Cerebellar nuclear complex (tissue), 1 donor: ENCODE data around the gene ITGAL.
"Not testable (repeated sequence)": the region's sequence is repeated elsewhere in the genome, so short reads cannot be mapped to it uniquely, and the experiment has no call there.

Experiments used
- DNase-seq, 2 experiments: peaks; one replicate each; lab custom pipeline; 2025; lab: John Stamatoyannopoulos, UW

The ITGAL gene

DNA sequence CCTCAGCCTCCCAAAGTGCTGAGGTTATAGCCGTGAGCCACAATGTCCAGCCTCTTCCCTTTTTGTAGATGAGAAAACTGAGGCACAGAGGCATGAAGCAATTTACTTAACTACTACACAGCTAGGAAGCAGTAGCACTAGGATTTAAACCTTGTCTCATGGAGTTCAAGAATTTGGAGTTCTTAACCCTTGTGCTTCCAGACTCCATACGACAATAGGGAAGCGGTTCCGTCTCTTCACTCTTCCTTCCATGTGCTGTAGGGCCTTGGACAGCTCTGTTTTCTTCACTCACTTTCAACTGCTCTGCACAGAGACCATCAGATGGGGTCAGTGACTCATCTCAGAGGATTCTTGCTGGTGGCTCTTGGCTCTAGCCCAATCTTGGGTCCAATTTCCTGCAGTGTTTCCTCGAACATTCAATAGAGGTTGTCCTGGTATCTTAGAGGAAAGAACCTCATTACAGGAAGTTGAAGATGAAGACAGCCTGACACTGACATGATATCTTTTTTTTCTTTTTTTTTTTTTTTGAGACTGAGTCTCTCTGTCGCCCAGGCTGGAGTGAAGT, 19.3 kb downstream of the ITGAL start:
- no peak for DNase-seq

DNA sequence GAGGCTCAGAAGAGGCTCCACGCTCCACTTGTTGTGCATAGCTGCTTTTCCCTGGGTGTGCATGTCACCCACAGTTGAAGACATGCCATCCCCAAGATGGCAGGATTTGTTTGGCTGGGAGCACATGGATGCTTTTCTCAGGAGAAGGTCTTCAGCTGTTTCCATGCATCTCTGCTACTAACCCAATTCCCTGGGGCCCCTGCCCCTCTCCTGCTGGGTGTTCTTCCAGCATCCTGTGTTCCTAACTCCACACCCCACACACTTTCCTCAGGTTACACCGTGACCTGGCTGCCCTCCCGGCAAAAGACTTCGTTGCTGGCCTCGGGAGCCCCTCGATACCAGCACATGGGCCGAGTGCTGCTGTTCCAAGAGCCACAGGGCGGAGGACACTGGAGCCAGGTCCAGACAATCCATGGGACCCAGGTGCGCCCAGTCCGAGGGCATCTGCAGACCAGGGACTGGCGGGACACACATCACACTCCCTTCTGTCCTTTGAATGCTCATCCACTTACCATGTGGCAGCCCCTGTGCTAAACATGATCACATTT, 21.5 kb downstream of the ITGAL start:
- DNase-seq, result no peak

DNA sequence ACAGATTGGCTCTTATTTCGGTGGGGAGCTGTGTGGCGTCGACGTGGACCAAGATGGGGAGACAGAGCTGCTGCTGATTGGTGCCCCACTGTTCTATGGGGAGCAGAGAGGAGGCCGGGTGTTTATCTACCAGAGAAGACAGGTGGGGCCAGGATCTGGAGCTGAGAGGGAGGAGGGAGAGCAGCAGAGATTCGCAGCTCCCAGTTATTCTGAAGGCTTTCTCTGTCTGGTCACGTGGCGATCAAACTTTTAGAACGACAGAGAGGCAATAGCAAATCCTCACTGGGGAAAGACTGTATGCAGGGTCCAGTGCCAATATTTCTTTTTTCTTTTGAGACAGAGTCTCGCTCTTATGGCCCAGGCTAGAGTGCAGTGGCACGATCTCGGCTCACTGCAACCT, 22.2 kb downstream of the ITGAL start:
- DNase-seq, result no peak

GRCh38 chr16:30499284-30499683, 26.7 kb downstream of the ITGAL start:
- peak in 1 of 2 experiments; percentile 5 for DNase-seq

DNA sequence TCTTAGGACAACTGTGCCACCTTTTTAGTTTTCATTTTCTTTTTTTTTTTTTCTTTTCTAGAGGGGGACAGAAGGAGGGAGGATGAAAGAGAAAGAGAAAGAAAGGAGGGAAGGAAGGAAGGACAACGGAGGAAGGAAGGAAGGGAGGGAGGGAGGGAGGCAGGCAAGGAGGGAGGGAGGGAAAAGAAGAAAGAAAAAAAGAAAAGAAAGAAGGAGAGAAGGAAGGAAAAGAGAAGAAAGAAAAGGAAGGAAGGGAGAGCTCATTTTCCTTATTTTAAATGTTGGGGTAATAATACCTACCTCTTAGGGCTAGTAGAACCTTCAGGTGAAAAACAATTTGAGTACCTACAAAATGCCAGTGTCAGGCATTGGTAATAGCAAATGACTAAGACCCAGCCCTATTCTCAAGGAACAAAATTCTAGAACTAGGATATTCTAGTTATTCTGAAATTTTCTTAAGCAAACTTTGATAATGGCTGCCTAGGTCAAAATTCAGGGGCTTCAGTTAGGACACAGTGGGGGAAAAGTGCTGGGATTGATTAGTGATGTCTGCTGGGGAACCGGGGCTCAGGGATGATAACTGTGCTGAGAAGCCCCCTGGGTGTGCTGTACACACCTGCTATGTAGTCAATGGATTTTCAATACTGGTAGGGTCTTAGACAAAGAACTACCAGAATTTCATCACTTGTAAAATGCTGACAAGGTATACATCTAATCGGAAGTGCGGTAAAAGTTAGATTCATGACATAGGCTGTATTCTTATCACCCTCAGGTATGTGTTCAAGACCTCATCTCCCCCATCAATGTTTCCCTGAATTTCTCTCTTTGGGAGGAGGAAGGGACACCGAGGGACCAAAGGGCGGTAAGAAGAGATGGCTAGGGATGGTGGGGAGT, 31.1 kb downstream of the ITGAL start:
- no peak for DNase-seq

GRCh38 chr16:30509081-30509765, 36.7 kb downstream of the ITGAL start:
- no peak for DNase-seq

GRCh38 chr16:30510376-30510938, 37.9 kb downstream of the ITGAL start:
- DNase-seq, result no peak

- no peak for DNase-seq
Observed at GRCh38 chr16:30511509-30511908, 39.0 kb downstream of the ITGAL start.

- DNase-seq, result no peak
Observed at GRCh38 chr16:30515275-30515674, 42.7 kb downstream of the ITGAL start.

- no peak for DNase-seq
Observed at GRCh38 chr16:30518552-30518951, 46.0 kb downstream of the ITGAL start.

- no peak for DNase-seq
Observed at GRCh38 chr16:30519120-30520049, 46.8 kb downstream of the ITGAL start.

DNA sequence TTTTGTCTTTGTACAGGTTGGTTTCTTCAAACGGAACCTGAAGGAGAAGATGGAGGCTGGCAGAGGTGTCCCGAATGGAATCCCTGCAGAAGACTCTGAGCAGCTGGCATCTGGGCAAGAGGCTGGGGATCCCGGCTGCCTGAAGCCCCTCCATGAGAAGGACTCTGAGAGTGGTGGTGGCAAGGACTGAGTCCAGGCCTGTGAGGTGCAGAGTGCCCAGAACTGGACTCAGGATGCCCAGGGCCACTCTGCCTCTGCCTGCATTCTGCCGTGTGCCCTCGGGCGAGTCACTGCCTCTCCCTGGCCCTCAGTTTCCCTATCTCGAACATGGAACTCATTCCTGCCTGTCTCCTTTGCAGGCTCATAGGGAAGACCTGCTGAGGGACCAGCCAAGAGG, 48.9 kb downstream of the ITGAL start:
- DNase-seq, result no peak

DNA sequence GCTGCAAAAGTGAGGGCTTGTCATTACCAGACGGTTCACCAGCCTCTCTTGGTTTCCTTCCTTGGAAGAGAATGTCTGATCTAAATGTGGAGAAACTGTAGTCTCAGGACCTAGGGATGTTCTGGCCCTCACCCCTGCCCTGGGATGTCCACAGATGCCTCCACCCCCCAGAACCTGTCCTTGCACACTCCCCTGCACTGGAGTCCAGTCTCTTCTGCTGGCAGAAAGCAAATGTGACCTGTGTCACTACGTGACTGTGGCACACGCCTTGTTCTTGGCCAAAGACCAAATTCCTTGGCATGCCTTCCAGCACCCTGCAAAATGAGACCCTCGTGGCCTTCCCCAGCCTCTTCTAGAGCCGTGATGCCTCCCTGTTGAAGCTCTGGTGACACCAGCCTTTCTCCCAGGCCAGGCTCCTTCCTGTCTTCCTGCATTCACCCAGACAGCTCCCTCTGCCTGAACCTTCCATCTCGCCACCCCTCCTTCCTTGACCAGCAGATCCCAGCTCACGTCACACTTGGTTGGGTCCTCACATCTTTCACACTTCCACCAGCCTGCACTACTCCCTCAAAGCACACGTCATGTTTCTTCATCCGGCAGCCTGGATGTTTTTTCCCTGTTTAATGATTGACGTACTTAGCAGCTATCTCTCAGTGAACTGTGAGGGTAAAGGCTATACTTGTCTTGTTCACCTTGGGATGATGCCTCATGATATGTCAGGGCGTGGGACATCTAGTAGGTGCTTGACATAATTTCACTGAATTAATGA, 49.5 kb downstream of the ITGAL start:
- no peak for DNase-seq

DNA sequence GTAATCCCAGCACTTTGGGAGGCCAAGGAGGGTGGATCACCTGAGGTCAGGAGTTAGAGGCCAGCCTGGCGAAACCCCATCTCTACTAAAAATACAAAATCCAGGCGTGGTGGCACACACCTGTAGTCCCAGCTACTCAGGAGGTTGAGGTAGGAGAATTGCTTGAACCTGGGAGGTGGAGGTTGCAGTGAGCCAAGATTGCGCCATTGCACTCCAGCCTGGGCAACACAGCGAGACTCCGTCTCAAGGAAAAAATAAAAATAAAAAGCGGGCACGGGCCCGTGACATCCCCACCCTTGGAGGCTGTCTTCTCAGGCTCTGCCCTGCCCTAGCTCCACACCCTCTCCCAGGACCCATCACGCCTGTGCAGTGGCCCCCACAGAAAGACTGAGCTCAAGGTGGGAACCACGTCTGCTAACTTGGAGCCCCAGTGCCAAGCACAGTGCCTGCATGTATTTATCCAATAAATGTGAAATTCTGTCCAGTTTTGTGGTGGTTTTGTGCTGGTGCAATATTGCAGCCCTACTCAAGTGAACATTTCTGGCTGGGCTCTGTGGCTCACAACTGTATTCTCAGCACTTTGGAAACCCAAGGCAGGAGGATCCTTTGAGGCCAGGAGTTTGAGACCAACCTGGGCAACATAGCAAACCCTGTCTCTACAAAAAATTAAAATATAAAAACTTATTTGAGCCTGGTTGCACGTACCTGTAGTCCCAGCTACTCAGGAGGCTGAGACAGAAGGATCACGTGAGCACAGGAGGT, 50.3 kb downstream of the ITGAL start:
- not testable (repeated sequence) for DNase-seq

- DNase-seq, result no peak
Observed at GRCh38 chr16:30523768-30524574, 51.4 kb downstream of the ITGAL start.

GRCh38 chr16:30524575-30525568, 52.3 kb downstream of the ITGAL start:
- no peak for DNase-seq

DNA sequence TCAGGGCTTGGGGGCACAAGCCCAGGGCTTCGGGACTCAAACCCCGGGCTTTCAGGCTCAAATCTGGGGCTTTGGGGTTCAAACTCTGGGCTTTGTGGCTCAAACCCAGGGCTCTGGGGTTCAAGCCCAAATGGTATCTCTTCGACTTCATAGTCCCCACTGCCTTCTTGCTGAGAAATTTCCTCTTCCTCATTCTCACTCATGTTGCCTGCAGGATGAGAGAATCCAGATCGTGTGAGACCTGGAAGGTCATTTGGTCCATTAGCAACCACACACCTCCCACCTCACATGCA, 53.2 kb downstream of the ITGAL start:
- no peak for DNase-seq
